HG02759 (cell line): ENCODE measurements around the gene DTNB.

Experiments used
- ATAC-seq: cut with Tn5 transposase; IDR thresholded peaks from one replicate; pipeline ENCODE4 v1.9.1; 2021; ENCODE audit warnings: mild to moderate bottlenecking, moderate library complexity; ENCODE audit not compliant: unreplicated experiment

Gene DTNB

GRCh38 chr2:25400576-25401216 lies 272.7 kb downstream of the DTNB start:
- ATAC-seq: no peak

GRCh38 chr2:25400169-25400568 lies 273.2 kb downstream of the DTNB start:
- no peak for ATAC-seq

GRCh38 chr2:25398534-25398933 lies 274.8 kb downstream of the DTNB start:
- ATAC-seq: no peak

GRCh38 chr2:25397777-25398176 lies 275.6 kb downstream of the DTNB start:
- ATAC-seq: no peak

GRCh38 chr2:25389161-25389560 lies 284.2 kb downstream of the DTNB start:
- no peak for ATAC-seq

- ATAC-seq: no peak
Observed at GRCh38 chr2:25388491-25388890, 284.9 kb downstream of the DTNB start.

GRCh38 chr2:25387876-25388449 lies 285.4 kb downstream of the DTNB start:
- no peak for ATAC-seq

- ATAC-seq: no peak
Observed at GRCh38 chr2:25386971-25387875, 286.2 kb downstream of the DTNB start.

- ATAC-seq: no peak
Observed at GRCh38 chr2:25385910-25386309, 287.5 kb downstream of the DTNB start.

- ATAC-seq: no peak
Observed at GRCh38 chr2:25383806-25384205, 289.6 kb downstream of the DTNB start.

- no peak for ATAC-seq
Observed at GRCh38 chr2:25381502-25381901, 291.9 kb downstream of the DTNB start.

- no peak for ATAC-seq
Observed at GRCh38 chr2:25380586-25381375, 292.6 kb downstream of the DTNB start.

GRCh38 chr2:25380023-25380422 lies 293.4 kb downstream of the DTNB start:
- no peak for ATAC-seq

GRCh38 chr2:25379535-25379934 lies 293.8 kb downstream of the DTNB start:
- no peak for ATAC-seq

- ATAC-seq: no peak
Observed at GRCh38 chr2:25378731-25379490, 294.5 kb downstream of the DTNB start.

GRCh38 chr2:25377822-25378421 lies 295.5 kb downstream of the DTNB start:
- ATAC-seq: no peak

GRCh38 chr2:25376750-25377621 lies 296.4 kb downstream of the DTNB start:
- ATAC-seq: peak; percentile 97

GRCh38 chr2:25375989-25376545 lies 297.3 kb downstream of the DTNB start:
- ATAC-seq: no peak
